Spleen (tissue), 7 donors: Measurements from ENCODE around the gene ZNF580.

Source experiments
- POLR2A ChIP-seq, 3 donors: fragments of 450-650 bp; IDR thresholded peaks; one replicate each; pipeline ENCODE4 v1.5.1; 2017; ENCODE audit warnings: antibody characterized with exemption in 3 of 3, mild to moderate bottlenecking in 1 of 3
- TF ChIP-seq, protein P1 (sequence below), 11 experiments: fragments of 200-600 bp in 7 of 11; fragments of 450-650 bp in 4 of 11; sonication (generic) in 4 of 11; IDR thresholded peaks in 8 of 11; conservative IDR thresholded peaks in 3 of 11; 1 replicate in 7 of 11; 2 replicates in 4 of 11; pipeline versions ENCODE4 v1.4.0 to v1.8.0; 2016 to 2021; ENCODE audit warnings: antibody characterized with exemption in 11 of 11, inconsistent platforms in 4 of 11, mild to moderate bottlenecking in 1 of 11
- donor health status: DM: no; HTN: no; CAD: no; lungs with moderate emphysema.
- donor health status: DM: no; HTN: no; CAD: no.
- donor health status: DM: no; HTN: no; CAD: no.

DNA sequence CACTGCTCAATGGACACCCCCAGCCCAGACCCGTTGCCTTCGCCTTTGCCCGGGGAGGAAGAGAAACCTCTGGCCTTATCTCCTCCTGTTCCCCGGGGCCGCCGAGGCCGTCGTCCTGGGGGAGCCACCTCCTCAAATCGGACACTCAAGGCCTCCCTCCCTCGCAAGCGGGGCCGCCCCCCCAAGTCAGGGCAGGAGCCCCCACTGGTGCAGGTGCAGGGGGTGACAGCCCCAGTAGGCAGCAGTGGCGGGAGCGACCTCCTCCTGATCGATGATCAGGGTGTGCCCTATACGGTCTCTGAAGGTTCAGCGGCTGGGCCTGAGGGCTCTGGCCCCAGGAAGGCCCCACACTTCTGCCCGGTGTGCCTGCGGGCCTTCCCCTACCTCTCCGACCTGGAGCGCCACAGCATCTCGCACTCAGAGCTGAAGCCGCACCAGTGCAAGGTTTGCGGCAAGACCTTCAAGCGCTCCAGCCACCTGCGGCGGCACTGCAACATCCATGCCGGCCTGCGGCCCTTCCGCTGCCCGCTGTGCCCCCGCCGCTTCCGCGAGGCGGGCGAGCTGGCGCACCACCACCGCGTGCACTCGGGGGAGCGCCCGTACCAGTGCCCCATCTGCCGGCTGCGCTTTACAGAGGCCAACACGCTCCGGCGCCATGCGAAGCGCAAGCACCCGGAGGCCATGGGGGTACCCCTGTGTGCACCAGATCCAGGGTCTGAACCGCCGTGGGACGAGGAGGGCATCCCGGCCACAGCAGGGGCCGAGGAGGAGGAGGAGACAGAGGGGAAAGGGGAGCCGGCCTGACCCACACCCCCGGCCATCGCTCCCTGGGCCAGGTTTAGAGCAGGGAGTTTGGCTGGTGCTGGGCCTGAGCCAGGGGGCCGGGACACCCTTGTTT, 38.4 kb upstream of the ZNF580 start:
- TF ChIP-seq, protein P1, sequence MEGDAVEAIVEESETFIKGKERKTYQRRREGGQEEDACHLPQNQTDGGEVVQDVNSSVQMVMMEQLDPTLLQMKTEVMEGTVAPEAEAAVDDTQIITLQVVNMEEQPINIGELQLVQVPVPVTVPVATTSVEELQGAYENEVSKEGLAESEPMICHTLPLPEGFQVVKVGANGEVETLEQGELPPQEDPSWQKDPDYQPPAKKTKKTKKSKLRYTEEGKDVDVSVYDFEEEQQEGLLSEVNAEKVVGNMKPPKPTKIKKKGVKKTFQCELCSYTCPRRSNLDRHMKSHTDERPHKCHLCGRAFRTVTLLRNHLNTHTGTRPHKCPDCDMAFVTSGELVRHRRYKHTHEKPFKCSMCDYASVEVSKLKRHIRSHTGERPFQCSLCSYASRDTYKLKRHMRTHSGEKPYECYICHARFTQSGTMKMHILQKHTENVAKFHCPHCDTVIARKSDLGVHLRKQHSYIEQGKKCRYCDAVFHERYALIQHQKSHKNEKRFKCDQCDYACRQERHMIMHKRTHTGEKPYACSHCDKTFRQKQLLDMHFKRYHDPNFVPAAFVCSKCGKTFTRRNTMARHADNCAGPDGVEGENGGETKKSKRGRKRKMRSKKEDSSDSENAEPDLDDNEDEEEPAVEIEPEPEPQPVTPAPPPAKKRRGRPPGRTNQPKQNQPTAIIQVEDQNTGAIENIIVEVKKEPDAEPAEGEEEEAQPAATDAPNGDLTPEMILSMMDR (IDR thresholded peaks at IDR 0.05 in 8 of 11, conservative IDR thresholded peaks at IDR 0.05 in 3 of 11): no peak
- no peak for TF ChIP-seq POLR2A (IDR thresholded peaks at IDR 0.05)
